HepG2 (cell line): ENCODE results near the gene PLA2G4F.

Experiments
- CBX2 ChIP-seq, 2 experiments: fragments of 200-600 bp in 1 of 2; sonication (generic); formaldehyde crosslinking in 1 of 2; IDR thresholded peaks; 2 replicates each; pipeline versions ENCODE4 v1.7.0 to v1.8.1; 2018 to 2022; ENCODE audit warnings: low read depth in 2 of 2, low read length in 1 of 2, mild to moderate bottlenecking in 1 of 2, missing genetic modification reagents in 1 of 2
- CBX5 ChIP-seq: sonication (generic); formaldehyde crosslinking; IDR thresholded peaks from 2 replicates; pipeline ENCODE4 v1.4.0; 2020; ENCODE audit warnings: missing genetic modification reagents, borderline replicate concordance
- CC2D1A ChIP-seq: sonication (generic); formaldehyde crosslinking; IDR thresholded peaks from 2 replicates; pipeline ENCODE4 v1.8.1; 2023; ENCODE audit warnings: mild to moderate bottlenecking, missing genetic modification reagents
- EP300 ChIP-seq, 3 experiments: sonication (generic) in 1 of 3; formaldehyde crosslinking in 1 of 3; IDR thresholded peaks; 2 replicates each; pipeline versions ENCODE4 v1.5.1 to v1.6.1; 2011 to 2020; ENCODE audit warnings: low read depth in 2 of 3, low read length in 2 of 3, borderline replicate concordance in 1 of 3, improper control_type of control experiment in 1 of 3, mild to moderate bottlenecking in 1 of 3, missing genetic modification reagents in 1 of 3, moderate library complexity in 1 of 3
- HDAC2 ChIP-seq: sonication (generic); formaldehyde crosslinking; IDR thresholded peaks from 2 replicates; pipeline ENCODE4 v1.4.0; 2020; ENCODE audit warnings: missing genetic modification reagents
- JUNB ChIP-seq: sonication (generic); formaldehyde crosslinking; IDR thresholded peaks from 2 replicates; pipeline ENCODE4 v1.8.0; 2022; ENCODE audit warnings: missing genetic modification reagents, mild to moderate bottlenecking, borderline replicate concordance
- NFE2 ChIP-seq: sonication (generic); formaldehyde crosslinking; IDR thresholded peaks from 2 replicates; pipeline ENCODE4 v1.4.0; 2020; ENCODE audit warnings: missing genetic modification reagents
- SIN3B ChIP-seq: fragments of 150-350 bp; IDR thresholded peaks from 2 replicates; pipeline ENCODE4 v1.6.1; 2014; ENCODE audit warnings: low read length
- SMARCE1 ChIP-seq: fragments of 450-650 bp; IDR thresholded peaks from 2 replicates; pipeline ENCODE4 v1.6.1; 2017; ENCODE audit warnings: borderline replicate concordance
- ZNF672 ChIP-seq: sonication (generic); formaldehyde crosslinking; IDR thresholded peaks from 2 replicates; pipeline ENCODE4 v1.8.1; 2022; ENCODE audit warnings: missing genetic modification reagents
- TF ChIP-seq, protein P1 (sequence below): sonication (generic); formaldehyde crosslinking; IDR thresholded peaks from 2 replicates; pipeline ENCODE4 v1.5.0; 2020; ENCODE audit warnings: mild to moderate bottlenecking, missing genetic modification reagents

DNA sequence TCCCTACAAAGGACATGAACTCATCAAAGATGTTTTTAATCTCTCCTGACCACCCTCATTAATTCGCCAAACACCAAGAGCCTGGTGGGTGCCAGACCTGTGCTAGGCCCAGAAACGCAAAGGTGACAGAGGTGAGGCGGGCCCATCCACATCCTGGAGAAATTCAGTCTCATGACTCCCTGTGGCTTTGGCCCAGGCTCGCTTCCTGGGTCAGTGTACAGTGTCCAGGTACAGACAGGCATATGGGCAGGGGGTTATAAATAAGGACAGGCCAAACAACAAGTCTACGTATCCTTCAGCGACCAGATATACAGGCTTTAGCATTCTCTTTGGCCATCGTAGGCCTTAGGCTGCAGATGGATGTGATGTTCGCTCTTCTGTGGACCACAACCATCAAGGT, 945 bp upstream of the PLA2G4F start:
- TF ChIP-seq ZNF672 (no peak), NFE2 (CRISPR knock-in tag) (no peak), CBX5 (CRISPR knock-in tag) (no peak), SMARCE1 (no peak), EP300 (IDR thresholded peaks at IDR 0.05; ENCODE audit: low read depth in 2 of 2, low read length in 2 of 2) (no peak), EP300 (CRISPR knock-in tag; IDR thresholded peaks at IDR 0.05; ENCODE audit: borderline replicate concordance) (no peak), SIN3B (no peak), CC2D1A (CRISPR knock-in tag) (no peak), CBX2 (IDR thresholded peaks at IDR 0.05; ENCODE audit: low read depth, low read length) (no peak), CBX2 (CRISPR knock-in tag; IDR thresholded peaks at IDR 0.05; ENCODE audit: low read depth) (no peak), JUNB (CRISPR knock-in tag) (no peak), HDAC2 (CRISPR knock-in tag) (no peak)
- TF ChIP-seq, protein P1, sequence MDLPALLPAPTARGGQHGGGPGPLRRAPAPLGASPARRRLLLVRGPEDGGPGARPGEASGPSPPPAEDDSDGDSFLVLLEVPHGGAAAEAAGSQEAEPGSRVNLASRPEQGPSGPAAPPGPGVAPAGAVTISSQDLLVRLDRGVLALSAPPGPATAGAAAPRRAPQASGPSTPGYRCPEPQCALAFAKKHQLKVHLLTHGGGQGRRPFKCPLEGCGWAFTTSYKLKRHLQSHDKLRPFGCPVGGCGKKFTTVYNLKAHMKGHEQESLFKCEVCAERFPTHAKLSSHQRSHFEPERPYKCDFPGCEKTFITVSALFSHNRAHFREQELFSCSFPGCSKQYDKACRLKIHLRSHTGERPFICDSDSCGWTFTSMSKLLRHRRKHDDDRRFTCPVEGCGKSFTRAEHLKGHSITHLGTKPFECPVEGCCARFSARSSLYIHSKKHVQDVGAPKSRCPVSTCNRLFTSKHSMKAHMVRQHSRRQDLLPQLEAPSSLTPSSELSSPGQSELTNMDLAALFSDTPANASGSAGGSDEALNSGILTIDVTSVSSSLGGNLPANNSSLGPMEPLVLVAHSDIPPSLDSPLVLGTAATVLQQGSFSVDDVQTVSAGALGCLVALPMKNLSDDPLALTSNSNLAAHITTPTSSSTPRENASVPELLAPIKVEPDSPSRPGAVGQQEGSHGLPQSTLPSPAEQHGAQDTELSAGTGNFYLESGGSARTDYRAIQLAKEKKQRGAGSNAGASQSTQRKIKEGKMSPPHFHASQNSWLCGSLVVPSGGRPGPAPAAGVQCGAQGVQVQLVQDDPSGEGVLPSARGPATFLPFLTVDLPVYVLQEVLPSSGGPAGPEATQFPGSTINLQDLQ (CRISPR knock-in tag) = no peak
